ENCODE measurements around the gene NINJ1.

GRCh38 chr9:93139365-93140182, 5.5 kb upstream of the NINJ1 start:
- TF ChIP-seq KDM5A (IDR thresholded peaks at IDR 0.05; ENCODE audit: borderline replicate concordance, low read length) (no peak), REST (IDR thresholded peaks at IDR 0.05; ENCODE audit: borderline replicate concordance in 1 of 2, low read depth in 1 of 2, low read length in 2 of 2) (no peak), CREM (IDR thresholded peaks at IDR 0.05) (no peak), CREM (CRISPR knock-in tag; IDR thresholded peaks at IDR 0.05) (no peak), NR2C2 (CRISPR knock-in tag; IDR thresholded peaks at IDR 0.05; ENCODE audit: borderline replicate concordance) (no peak), ZNF274 (CRISPR knock-in tag; IDR thresholded peaks at IDR 0.05) (no peak), ZNF567 (CRISPR knock-in tag; IDR thresholded peaks at IDR 0.05; ENCODE audit: borderline replicate concordance) (no peak), KLF12 (CRISPR knock-in tag; IDR thresholded peaks at IDR 0.05; ENCODE audit: borderline replicate concordance) (no peak)
